GM12892 (cell line): ENCODE data around the gene MLXIPL.

ENCODE experiments used
- POLR2A ChIP-seq: IDR thresholded peaks from 2 replicates; pipeline ENCODE4 v1.6.1; 2011; ENCODE audit warnings: low read depth, low read length, control low read depth
- POLR2AphosphoS5 ChIP-seq: IDR thresholded peaks from 2 replicates; pipeline ENCODE4 v1.6.1; 2011; ENCODE audit warnings: low read depth, low read length, control low read depth
- TAF1 ChIP-seq: IDR thresholded peaks from 2 replicates; pipeline ENCODE4 v1.6.1; 2011; ENCODE audit warnings: low read depth, mild to moderate bottlenecking, control low read depth, low read length, borderline replicate concordance

- TF ChIP-seq POLR2AphosphoS5 (no peak), POLR2A (no peak), TAF1 (no peak)
Measured at GRCh38 chr7:73605601-73606220, 18.6 kb downstream of the MLXIPL start.
